ENCODE measurements around the gene VOPP1.
"Not testable (repeated sequence)": the region's sequence is repeated elsewhere in the genome, so short reads cannot be mapped to it uniquely, and the experiment has no call there.

Gene VOPP1

DNA sequence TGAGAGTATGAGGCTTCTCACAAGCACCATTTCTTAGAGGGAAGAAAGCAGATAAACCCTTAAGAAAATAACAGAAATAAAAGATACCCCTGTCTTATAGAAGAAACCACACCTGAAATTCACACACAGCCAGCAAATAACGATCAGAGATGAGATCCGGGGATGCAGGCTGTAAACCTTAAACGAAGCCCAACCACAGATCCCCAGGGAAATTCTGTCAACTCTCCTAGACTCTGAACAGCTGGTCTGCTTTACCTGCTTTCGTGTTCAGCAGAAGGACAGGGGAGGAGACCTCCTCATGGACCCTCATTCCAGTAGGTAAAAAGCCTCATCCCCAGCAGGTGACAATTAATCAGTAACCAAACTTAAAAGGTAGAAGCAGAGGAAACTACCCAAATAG, 45.0 kb downstream of the VOPP1 start:
- DNase-seq, result no peak

DNA sequence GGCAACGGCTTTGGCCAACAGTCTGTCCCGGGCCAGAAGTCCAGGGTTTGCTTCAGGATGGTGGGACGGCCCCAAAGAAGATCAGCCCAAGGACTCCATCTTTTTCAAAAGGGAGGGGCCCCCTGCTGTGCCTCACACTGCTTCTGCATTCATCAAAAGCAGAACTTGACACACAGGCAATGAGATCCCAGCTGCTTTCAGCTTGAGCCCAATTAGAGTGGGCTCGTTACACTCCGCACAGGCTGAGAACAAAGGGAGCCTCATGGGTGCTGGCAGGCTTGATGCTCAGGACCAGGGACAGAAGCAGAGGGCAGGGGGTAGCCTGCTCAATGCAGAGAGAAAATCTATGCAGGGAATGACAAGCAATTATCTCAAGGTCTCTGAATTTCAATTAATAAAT, 45.5 kb downstream of the VOPP1 start:
- DNase-seq, result no peak

DNA sequence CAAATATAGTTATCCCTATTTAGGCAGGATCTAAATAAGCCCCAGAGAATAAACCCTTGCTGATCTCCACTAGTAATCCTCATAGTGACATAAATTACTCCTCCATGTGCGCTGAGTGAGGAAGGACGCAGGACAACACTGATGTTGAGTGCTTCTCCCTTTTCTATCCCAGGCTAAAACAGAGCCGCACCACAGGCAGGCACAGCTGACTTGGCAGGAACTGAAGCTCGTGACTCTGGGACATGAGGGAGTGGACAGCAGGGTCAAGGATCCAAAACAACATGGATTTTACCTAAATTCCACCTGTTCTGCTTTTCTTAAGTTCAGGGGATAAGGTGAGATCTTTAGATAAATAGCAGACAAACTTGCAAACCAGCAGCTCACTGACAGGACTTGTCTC, 46.0 kb downstream of the VOPP1 start:
- no peak for DNase-seq

DNA sequence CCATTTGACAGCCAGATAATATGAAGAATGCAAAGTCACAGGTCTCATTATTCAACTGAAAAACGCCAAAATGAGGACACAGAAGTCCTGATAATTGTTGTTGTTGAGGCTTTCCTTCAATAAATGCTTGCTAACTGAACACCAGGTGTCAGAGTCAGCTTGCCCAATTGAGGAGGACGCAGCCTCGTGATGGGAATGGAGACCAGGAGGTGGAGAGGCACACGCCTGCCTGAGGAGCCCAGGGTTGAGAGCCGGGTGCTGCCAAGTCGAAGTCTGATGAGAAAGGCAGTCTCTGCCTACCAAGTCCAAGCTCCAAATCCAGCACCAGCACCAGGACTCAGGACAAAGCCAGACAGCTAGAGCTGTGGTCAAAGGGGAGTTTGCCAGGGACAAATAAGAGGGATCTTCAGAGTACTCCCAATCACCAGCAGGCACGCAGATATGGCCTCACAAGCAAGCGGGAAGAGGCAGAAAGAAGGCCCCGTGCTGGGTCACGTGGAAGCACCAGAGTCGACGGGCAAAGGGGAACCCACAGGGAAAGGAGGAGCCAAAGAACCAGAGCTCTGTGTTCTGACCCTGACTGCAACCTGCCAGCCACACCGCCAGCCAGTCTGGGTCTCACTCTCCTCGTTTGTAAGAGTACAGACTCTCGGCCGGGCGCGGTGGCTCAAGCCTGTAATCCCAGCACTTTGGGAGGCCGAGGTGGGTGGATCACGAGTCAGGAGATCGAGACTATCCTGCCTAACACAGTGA, 47.6 kb downstream of the VOPP1 start:
- no peak for DNase-seq

DNA sequence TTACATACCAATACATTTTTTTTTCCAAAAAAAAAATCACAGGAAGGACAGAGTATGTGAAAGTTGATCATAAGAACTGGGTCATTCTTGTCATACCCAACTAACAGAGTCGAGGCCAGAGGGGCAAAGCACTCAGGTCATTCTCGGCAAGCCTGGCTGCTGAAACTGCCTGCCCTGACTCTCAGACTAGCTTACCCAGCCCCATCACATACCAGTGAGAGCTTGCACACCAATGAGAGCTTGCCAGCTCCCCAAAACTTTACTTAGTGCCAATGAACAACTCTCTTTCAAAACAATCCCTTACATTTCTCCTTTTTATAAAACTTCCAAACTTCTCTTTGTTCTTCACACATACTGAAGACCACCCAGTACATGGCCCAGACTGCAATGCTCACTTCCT, 48.9 kb downstream of the VOPP1 start:
- no peak for DNase-seq

DNA sequence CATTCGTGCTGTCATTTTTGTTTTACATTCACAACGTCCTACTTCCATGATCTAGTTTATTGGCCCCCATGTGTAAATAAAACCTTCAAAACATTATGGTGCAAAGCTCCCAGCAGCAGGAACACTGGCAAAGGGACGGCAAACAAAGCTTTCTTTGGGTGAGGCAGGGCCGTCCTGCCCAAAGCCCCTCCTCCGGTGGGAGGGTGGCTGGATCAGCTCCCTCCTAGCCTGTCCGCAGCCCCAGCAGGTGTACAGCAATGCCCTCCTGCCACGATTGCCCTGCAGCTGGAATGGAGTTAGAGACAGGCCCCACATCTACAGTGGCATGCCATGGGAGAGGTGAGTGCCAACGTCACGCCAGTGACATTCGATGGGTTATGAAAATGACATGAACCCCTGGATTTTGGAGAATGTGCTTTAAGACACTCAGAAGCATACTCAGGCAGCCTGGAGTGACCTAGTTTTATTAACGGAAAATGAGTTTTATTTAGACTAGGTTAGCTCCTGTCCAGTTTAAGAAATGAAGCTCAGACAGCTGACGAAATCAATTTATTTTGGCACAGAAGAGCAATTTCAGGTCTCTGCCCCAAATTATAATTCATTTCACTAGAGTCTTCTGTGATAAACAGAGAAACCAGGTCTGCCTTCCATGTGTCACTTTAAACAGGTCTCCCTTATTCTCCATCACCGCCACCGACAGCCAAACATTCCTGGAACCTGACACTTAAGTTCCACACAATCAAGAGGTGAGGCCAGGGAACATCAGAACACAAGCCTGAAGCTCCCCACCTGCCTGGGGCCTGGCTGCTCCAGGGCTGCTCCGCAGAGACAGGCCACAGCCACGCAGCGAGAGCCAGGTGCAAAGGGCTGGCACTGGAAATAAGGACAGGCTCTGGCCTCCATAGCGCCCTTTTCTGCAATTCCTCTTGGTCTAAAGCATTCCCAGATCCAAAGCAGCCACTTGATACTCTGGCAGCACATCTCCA, 50.1 kb downstream of the VOPP1 start:
- no peak for DNase-seq

DNA sequence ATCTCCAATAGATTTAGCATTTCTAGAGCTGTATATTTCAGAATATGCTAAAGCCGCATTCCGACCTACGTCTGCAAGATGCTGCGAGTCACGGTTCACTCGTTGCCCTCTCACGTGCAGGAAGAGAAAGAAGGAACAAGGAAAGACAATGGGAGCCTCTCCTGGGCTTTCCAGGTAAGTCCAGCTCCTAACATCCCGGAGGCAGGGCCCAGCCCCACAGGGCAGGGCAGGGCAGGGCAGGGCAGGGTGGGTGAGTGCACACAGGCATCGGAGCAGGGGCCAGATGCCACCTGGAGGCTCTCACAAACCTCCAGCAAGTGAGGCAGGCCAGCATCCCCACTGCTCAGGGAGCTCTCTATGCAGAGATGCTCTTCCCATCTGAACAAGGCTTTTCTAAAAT, 50.8 kb downstream of the VOPP1 start:
- DNase-seq, result no peak

DNA sequence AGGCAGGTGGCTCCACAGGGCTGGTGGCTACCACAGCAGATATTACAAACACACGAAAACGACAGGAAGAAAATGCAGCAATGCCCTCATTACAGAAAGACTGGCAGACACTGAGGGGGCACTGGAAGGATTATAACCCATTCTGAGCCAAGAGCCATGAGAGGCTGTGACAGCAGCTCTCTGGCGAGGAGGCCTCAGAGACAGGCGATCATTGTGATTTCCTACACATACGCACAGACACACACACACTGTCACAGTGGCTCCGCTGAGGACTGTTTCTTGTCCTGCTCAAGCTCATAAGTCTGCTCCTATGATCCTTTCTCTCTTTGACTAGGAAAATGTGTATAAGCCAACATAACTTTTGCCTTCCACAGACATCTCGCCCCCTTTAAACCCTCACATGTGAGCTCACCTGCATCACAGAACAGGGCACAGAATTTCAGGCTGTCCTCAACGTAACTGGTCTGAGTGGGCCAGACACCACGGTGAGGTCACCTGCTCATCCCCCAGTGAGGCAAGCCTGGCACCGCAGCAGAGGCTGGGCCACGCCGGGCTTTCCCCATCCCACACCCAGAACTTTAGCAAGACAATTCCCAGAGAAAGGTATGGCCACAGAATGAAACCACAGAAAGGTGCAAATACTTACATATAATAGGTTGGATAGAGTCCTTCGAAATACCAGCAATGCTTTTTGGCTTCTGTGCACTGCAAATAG, 51.7 kb downstream of the VOPP1 start:
- no peak for DNase-seq

DNA sequence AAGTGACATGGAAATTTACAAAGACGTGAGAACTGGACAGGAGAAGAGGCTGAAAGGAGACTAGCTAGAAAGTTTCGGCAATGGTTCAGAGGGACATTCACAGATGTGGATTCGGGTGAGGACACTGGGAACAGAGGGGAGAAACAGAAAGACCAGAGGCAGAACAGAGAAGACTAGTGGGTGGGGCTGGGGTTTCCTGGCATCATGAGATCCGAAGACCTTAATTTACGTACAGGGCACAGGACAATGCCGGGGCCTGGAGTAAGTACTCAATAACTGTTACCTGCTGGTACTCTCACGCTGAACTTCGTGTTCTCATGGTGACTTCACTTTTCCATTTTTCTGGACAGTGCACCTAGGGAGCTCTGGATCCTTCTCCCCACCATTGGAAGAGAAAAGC, 53.5 kb downstream of the VOPP1 start:
- DNase-seq, result no peak

DNA sequence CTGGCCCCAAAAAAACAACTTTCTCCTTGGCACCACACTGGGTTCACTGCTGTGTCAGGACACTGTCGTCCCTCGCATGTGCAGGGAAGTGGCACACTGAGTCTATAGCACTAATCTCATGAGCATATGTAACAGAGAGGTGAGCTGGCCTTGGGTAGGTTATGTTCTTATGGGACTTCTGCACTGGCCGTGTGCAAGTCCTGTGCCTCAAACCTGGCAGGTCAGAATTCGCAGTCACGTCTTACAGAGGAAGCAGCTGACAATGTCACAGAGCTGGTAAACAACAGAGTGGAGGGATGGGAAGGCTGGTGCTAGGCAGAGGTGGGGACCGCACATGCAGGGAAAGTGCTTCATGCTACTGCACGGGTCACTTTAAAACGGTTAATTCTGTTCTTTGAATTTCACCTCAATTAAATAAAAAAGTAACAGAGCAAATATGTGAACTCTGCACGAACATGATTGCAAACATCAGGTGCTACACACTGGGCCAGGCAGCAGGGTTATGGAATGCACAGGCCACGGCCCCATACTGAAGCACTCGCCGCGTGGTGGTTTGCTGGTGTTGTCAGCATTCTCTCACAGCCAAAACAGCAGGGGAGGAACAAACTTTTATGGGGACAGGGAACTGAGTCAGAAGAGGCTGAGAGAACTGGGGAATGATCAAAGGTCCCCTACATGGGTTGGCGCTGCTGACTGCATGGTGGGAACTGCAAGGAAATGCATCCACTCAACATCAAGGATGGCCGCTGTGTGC, 54.2 kb downstream of the VOPP1 start:
- no peak for DNase-seq

DNA sequence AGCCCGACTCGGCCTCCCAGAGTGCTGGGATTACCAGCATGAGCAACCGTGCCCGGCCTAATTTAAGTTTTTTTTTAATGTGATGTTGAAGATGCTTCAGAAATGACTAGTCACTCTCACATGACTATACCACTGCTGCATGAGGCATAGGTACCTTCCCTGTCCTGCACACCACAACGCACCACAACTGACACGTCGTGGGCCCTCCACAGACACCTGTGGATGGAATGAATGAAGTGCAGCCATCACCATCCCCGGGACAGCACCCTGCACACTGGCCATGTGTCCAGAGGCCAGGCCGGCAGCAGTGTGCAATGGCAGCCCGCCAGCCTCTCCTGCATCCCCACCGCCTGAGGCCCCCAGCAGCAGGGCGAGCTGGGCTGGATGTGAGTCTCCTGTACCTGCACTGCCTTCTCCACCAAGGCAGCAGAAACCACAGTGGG, 55.1 kb downstream of the VOPP1 start:
- DNase-seq, result no peak

DNA sequence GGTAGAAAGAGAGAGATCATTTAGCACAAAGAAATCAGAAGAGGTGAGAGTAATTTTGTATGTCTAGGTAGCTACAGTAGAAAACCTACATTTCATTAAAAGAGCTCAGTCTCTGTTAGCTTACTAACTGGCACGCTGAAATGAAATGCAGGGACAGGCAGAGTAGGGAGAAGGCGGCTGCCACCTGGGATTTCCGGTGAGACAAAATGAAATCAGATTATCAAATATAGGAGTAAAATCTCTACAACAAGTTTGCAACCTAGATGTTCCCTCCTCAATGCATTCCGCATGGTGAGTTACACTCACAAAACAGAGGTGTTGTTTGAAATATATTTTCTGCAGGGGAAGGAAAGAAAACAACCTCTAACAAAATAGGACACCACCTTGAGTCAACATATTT, 55.9 kb downstream of the VOPP1 start:
- no peak for DNase-seq

DNA sequence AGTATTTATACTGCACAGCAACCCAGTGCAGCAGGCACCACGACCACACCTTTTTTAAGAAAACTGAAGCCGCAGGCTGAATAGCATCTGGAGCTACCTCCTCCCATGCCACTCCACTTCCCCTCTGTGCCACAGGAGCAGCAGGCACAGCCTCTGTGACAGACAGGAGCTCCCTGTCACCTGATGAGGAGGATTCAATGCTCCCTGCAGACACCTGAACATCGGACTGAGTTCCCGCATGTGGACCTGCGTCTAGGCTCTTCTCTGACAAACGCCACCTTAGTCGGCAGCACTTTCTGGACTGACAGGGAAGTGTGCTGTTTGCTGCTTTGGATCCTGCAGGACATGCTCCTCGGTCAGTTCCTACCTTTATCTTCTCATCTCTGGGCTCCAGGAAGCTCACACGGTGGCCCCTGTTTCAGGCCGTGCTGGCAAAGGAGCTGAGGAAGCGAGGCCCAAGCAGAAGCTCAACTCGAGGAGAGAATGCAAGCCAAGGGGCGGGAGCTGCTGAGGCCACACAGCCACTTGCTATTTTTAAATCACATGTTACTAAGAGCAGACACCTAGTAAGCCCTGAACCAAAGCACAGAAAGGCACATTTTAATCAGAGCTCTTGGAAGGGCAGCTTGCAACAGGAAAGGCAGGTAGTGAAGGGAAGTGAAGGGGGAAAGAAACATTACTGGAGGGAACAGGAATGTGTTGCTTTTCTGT, 56.6 kb downstream of the VOPP1 start:
- DNase-seq, result peak; percentile 63 to 64

DNA sequence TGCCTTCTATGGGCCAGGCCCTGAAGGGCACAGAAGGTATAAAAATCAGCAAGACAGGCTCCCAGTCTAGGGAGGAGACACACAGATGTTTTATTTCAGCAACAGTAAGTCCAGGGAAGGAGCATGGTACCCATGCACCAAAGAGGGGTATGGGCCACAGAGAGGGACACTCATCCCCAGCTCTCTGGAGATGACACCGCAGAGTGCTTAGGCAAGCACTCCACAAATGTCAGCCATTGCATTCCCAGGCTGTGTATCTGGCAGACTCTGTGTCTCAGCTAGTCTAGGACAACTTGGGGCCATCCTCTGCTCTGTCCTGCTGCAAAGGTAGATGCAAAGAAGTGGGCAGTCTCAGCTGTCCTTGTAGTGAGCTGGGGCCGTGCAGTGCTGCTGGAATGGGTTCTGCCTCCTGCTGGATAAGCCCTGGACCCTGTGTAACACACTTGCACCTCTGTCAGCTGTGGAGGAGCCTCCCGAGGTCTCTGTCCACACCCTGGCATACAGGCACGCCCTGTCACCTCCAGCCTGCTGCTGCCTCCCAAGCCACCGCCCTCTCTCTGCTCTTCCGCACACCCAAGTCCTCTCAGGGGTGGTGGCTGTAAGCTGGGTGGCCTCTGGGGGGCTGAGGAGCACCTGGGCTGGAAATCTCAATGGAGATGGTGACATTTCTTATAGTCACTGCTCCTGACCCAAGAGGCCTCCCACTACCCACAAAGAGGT, 57.6 kb downstream of the VOPP1 start:
- DNase-seq, result no peak

DNA sequence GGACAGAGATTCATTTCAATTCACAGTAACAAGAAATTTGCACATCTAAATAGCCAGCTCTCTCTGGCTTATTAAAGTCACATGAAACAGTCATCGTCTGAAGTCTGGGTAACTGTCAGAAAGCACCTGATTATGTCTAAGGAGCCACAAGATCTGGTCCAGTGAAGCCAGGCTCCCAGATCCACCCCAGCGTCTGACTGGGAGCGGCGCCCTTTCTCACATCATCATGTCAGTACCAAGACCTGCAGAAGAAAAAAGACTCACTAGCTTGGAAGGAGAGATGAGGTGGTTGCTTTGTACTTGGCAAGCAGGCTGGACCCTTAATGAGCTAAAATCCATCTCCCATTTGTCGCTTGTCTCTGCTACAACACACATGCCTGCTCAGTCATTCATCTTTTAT, 58.4 kb downstream of the VOPP1 start:
- no peak for DNase-seq

DNA sequence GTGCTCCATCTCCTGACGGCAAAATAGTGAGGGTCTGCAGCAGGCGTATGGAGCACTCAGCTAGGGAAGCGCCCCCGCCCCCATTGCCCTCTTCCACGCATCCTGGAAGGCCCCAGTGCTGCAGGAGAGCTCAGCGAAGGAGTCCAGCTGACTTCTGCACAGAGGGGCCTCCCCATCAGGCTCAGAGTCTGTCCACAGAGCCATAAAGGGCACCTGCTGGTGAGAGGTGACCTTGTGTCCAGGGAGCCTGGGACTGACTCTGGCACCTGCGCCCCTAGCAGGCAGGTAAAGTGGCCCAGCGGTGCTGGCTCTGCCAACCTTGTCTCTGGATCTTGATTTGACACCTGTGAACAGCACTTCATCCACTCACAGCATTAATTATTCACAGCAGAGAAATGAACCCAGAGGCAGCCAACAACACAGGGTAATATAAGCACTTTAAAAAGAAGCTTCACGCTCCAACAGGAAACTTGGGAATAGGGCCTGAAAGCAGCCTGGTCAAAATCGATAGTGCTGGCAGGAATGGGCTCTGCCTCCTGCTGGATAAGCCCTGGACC, 59.6 kb downstream of the VOPP1 start:
- DNase-seq, result no peak

DNA sequence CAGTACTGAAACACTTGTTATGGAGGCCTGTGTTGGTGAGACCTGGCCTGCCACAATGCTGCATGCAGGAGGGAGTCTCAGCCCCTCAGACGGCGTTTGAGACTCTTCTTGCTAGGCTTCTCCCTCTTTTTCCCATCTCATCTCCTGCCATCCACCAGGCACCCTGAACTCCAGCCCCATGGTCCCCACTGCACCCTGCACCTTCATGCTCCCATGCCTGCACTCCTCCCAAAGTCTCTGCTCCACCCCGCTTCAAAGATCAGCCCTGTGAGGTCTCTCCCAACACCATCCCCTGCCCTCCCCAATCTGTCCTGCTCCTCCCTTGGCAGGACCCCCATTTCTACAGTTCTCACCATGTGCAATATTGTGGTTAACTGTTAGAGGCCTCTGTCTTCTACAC, 61.7 kb downstream of the VOPP1 start:
- DNase-seq, result no peak

DNA sequence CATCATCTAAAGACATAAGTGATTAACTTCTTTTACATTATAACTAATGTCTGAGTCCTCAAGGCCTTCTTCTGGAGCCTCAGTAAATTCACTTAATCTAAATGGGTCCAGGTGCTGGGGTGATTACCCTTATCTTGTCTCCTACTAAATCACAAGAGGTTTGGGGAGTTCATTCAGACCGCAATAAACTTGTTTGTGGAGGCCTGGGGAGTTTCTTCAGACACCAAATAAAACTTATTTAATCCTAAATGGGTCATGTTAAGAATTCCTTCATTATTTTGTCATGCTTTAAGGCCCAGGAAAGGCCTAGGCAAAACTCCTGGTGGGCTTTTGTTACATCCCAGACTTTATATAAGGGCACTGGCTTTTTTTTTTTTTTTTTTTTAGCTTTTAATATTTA, 62.1 kb downstream of the VOPP1 start:
- not testable (repeated sequence) for DNase-seq

DNA sequence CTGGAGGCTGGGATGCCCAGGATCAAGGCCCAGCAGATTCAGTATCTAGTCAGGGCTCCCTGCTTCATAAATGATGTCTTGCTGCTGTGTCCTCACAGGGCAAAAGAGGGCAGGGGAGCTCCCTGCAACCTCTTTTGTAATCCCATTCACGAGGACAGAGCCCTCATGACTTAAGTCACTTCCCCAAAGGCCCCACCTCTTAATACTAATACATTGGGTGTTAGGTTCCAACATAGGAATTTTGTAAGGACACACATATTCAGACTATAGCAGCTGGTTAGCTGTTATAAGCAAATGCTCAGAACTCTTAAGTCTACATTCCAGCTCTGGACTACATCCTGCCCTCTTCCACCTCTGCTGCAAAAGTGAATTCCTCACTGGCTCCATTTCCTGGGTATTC, 63.0 kb downstream of the VOPP1 start:
- no peak for DNase-seq

DNA sequence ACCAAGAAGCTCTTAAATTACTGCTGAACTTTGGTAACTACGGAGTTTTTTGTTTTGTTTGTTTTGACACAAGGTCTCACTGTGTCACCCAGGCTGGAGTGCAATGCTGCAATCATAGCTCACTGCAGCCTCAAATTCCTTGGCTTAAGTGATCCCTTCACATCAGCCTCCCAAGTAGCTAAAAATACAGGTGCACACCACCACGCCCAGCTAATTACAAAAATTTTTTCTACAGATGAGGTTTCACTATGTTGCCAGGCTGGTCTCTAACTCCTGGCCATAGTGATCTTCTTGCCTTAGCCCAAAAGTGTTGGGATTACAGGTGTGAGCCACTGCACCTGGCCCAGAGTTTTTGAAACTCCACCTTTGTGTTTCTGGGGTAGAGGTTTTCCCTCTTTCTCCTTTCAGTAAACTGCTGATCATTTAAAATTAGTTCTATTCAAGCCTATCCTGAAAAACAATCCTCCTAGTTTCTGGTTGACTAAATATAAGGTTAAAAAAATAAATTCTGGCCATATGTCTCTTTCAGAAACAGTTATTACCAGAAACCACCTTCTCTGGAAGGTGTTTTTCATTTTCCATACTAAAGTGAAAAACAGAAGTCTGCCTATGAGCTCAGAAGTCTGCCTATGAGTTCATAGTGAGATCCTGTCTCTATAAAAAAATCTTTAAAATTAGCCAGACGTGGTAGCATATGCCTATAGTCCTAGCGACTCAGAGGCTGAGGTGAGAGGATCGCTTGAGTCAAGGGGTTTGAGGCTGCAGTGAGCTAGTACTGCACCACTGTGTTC, 63.9 kb downstream of the VOPP1 start:
- no peak for DNase-seq
